Heart left ventricle (tissue), 16 donors: ENCODE results near the gene R3HDM2. TPM values are rescaled to one million over a fixed set of nuclear protein-coding genes. Genes with fewer than 3 reads are reported as not detected.

Source experiments
- ATAC-seq, 4 donors: fragments of 200-7000 bp; cut with Tn5 transposase; one replicate each; pipeline ENCODE4 v1.9.1; 2020 to 2022; ENCODE audit warnings: moderate library complexity in 4 of 4, mild to moderate bottlenecking in 3 of 4, moderate number of reproducible peaks in 1 of 4
- DNase-seq, 5 donors: peaks; one replicate each; pipeline ENCODE4 v3.0.0-alpha.2; 2020
- H3K27ac ChIP-seq, 12 donors: fragments of 200-600 bp; sonication (generic) in 4 of 12; one replicate each; pipeline versions ENCODE4 v1.5.0 to v1.8.0; 2016 to 2022; ENCODE audit warnings: mild to moderate bottlenecking in 2 of 12
- H3K27me3 ChIP-seq, 9 donors: fragments of 200-600 bp; sonication (generic) in 2 of 9; one replicate each; pipeline versions ENCODE4 v1.5.1 to v1.8.0; 2016 to 2022; ENCODE audit warnings: mild to moderate bottlenecking in 3 of 9
- H3K36me3 ChIP-seq, 9 donors: fragments of 200-600 bp; sonication (generic) in 2 of 9; one replicate each; pipeline versions ENCODE4 v1.5.0 to v1.8.0; 2018 to 2022; ENCODE audit warnings: mild to moderate bottlenecking in 2 of 9
- H3K4me1 ChIP-seq, 12 donors: fragments of 200-600 bp; sonication (generic) in 4 of 12; one replicate each; pipeline versions ENCODE4 v1.5.0 to v1.8.0; 2016 to 2022; ENCODE audit warnings: mild to moderate bottlenecking in 3 of 12
- H3K4me3 ChIP-seq, 12 donors: fragments of 200-600 bp; sonication (generic) in 4 of 12; one replicate each; pipeline versions ENCODE4 v1.5.0 to v1.8.0; 2017 to 2022; ENCODE audit warnings: mild to moderate bottlenecking in 9 of 12, moderate library complexity in 4 of 12
- H3K9me3 ChIP-seq, 12 donors: fragments of 200-600 bp; sonication (generic) in 4 of 12; one replicate each; pipeline versions ENCODE4 v1.5.0 to v1.8.0; 2016 to 2022; ENCODE audit warnings: mild to moderate bottlenecking in 1 of 12
- CTCF ChIP-seq, 12 donors: fragments of 200-600 bp; sonication (generic) in 4 of 12; IDR thresholded peaks; one replicate each; pipeline versions ENCODE4 v1.5.0 to v1.8.0; 2018 to 2022; ENCODE audit warnings: antibody characterized with exemption in 12 of 12, mild to moderate bottlenecking in 5 of 12
- POLR2A ChIP-seq, 2 donors: fragments of 450-650 bp; IDR thresholded peaks; one replicate each; pipeline ENCODE4 v1.6.1; 2017; ENCODE audit warnings: antibody characterized with exemption in 2 of 2, mild to moderate bottlenecking in 2 of 2, moderate library complexity in 2 of 2
- WGBS, 4 donors: extraction: QIAGEN DNeasy Blood & Tissue Kit in 2 of 4; methylation state at CpG; one replicate each; pipeline versions ENCODE4 v1.1.5 to v1.1.7; 2013 to 2018; 5-methylcytosine and 5-hydroxymethylcytosine counted together
- intact Hi-C, 10 donors: fragments of 100-400 bp; cut with DNase I; formaldehyde crosslinking; loops; one replicate each; pipeline versions ENCODE4 v1.11.1 to v1.14.2; 2022
- long read RNA-seq, 3 donors: library from polyadenylated mRNA; unstranded; transcript quantifications; one replicate each; pipeline ENCODE4 v2.0.0, GENCODE V29; 2020 to 2021
- polyA plus RNA-seq, 2 donors: library from polyadenylated mRNA; stranded (reverse); fragments of 200-250 nt; gene quantifications; one replicate each; pipeline ENCODE4 v1.2.3, GENCODE V29; 2013
- total RNA-seq, 9 donors: library from RNA; depleted of rRNA in 2 of 9; stranded (reverse); fragments of >200 nt in 2 of 9; fragmentation: NEBNext Ultra II Directional in 3 of 9; extraction: Animal tissue kit (Norgen Biotek cat#: 25700) in 3 of 9; gene quantifications; one replicate each; pipeline versions ENCODE4 v1.1.0 to v1.2.4, GENCODE V29; 2016 to 2023
- donor health status: ischemic (EF 13 %, LVEDD 7.1; RV severe dilation, severe dysfunction).
- donor health status: healthy with polysubstance abuse.
- donor health status: DM: no; HTN: yes; CAD: no.
- donor health status: DM: no; HTN: no; CAD: no.
- donor health status: ischemic (EF 25% LVEDD 6.9; RV normal size, moderate dysfunction).
- donor health status: ischemic (EF 25% LVEDD 5.7; RV mildly dilated, moderate dysfunction).
- donor health status: healthy.
- donor health status: DM: yes; HTN: yes; CAD: no.
- donor health status: ischemic (EF 35%, LVEDD 5.7; RV mildly dilated, moderate dysfunction).
- donor health status: nonischemic (EF 11% LVEDD 7.7; RV severe dilation, severe dysfunction).
- donor health status: DM: yes; HTN: yes; CAD: no.
- donor health status: PGD.
- donor health status: ischemic (EF 29% LVEDD 5.4; RV normal size, mild dysfunction).
- donor health status: nonischemic (EF 23%, LVEDD 6.1; RV moderate dilation, normal function).

R3HDM2 gene
- total RNA-seq (100 to 1,000 TPM in 1 of 9 donors, 10 to 100 TPM in 8; 33.1 to 102 (median 61.9) TPM), polyA plus RNA-seq (10 to 100 TPM; 12.7 to 24.5 TPM)
- long read RNA-seq, donor 1, partial matches to known transcripts: 8 of 13 reads
- long read RNA-seq, donor 1, other reads (novel, unspliced or antisense): 5 of 13 reads
- long read RNA-seq, donor 2, partial matches to known transcripts: 23 of 32 reads
- long read RNA-seq, donor 2, other reads (novel, unspliced or antisense): 9 of 32 reads
- long read RNA-seq, donor 3, partial matches to known transcripts: 4 of 7 reads
- long read RNA-seq, donor 3, other reads (novel, unspliced or antisense): 3 of 7 reads

DNA sequence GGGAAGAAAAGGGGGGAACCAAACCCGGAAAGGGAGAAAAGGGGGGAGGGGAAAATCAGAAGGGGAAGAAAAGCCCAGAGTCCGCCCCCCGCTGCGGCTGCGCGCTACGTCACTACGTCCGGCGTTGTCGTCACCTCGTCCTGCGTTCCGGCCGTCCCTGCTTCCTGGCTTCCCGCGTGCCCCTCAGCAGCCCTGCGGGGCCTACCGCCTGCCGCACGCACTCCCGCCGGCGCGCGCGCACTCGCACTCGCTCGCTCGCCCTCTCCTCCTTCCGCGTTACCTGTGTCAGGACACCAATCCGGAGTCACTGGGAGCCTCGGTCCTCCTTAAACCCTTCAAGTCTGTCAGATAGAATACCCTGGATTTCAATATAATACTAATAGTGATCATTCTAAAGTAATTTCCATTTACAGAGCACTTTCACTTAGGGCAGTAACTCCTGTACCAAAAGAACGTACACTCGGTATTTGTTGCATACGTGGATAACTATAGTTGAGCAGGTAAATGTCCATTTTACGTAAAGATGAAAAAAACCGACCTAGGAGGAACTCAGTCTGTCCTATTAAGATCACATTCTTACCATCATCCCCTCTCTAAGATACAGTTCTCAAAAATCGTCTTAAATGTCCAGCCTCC, at the start of gene R3HDM2:
Gene R3HDM2 (minus strand): TSS at position 113 of the 636 bp plus-strand sequence. CDS start 120,615 bp downstream, outside the sequence.
- no peaks in the 10 kb centered on the region for H3K27me3 ChIP-seq
- WGBS, 4 donors: 3 to 5% (median 4%) methylated on average over 24 to 41 of the region's 41 CpGs
- intact Hi-C loops: loop anchor here in 1 of 10 donors (2.0 kb wide), 1 partner anchor 22 kb away; no protein-coding TSS in a partner anchor
- ATAC-seq (peak; percentile 91 to 99 (median 98)), DNase-seq (peak; percentile 95 to 98 (median 97))
- H3K36me3 ChIP-seq: no peaks in the 10 kb centered on the region
- peaks cover 0 to 23% (median 11%) of the 10 kb centered on the region in 12 donors for H3K4me1 ChIP-seq
- H3K4me3 ChIP-seq: peak within 1 kb of the TSS; percentile 40 to 93 (median 72)
- H3K27ac ChIP-seq: peak within 1 kb of the TSS; percentile 85 to 99 (median 93)
- H3K9me3 ChIP-seq: no peaks in the 10 kb centered on the region
- TF ChIP-seq POLR2A (IDR thresholded peaks at IDR 0.05) (peak in 1 of 2 donors; percentile 92), CTCF (IDR thresholded peaks at IDR 0.05) (no peak)

DNA sequence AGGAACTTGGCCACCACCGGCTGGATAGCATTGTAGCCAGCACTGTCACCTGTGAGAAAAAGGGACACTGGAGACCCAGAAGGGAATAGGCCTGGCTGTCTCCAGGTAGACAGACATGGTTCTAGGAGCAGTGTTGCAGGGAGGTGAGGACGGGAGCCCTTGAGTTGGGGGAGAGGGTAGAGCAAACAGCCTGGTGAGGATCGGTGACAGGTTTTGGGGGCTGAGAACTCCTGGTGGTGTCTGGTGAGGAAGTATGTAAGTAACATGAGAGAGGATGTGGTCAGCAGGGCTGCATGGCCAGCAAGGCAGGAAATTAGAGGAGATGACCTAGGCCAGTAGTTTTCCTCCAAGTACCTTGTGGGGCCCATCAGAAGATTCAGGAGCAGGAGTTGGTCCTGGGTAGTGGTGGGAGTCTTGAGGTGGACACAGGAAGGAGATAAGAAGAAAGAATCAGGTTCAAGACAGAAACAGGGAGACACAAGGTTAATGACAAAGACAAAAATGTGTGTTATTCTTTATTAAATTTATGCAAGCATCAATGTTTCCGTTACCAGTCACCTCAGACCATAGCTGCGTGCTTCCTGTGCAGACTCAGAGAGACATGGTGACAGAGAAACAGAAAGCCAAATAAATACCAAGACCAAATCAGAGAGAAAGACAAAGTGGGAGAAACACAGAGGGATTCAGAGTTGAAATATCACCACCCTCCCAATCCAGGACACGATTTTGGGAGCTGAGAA, 48.7 kb upstream of the R3HDM2 start, which contains the start of gene ARHGAP9:
Gene ARHGAP9 (minus strand): TSS at position 491 of the 740 bp plus-strand sequence. CDS start 460 bp downstream, at position 31.
- TF ChIP-seq CTCF (IDR thresholded peaks at IDR 0.05) (no peak), POLR2A (IDR thresholded peaks at IDR 0.05) (no peak)
- Histone ChIP-seq H3K27ac (peak within 1 kb of the TSS in 5 of 12 donors; percentile 4 to 94 (median 62)), H3K9me3 (no peaks in the 10 kb centered on the region), H3K4me1 (peaks cover 0 to 50% (median 15%) of the 10 kb centered on the region in 12 donors), H3K36me3 (peaks cover 0 to 8% (median 0%) of the 10 kb centered on the region in 9 donors), H3K4me3 (peak within 1 kb of the TSS in 2 of 12 donors; percentile 50 to 68), H3K27me3 (peaks cover 12 to 41% (median 22%) of the 10 kb centered on the region in 9 donors)
- DNase-seq (no peak), ATAC-seq (peak in 1 of 4 donors; percentile 31)
- intact Hi-C loops: no loop called here
- 69 to 79% (median 75%) methylated on average over 6 of the region's 6 CpGs for WGBS, 4 donors

- H3K27ac ChIP-seq: peak overlapping the region in 5 of 12 donors; percentile 4 to 94 (median 59)
- peaks cover 14 to 46% (median 24%) of the 10 kb centered on the region in 9 donors for H3K27me3 ChIP-seq
- H3K36me3 ChIP-seq: peaks cover 0 to 13% (median 0%) of the 10 kb centered on the region in 9 donors
- peaks cover 0 to 56% (median 15%) of the 10 kb centered on the region in 12 donors for H3K4me1 ChIP-seq
- peak overlapping the region in 2 of 12 donors; percentile 50 to 68 for H3K4me3 ChIP-seq
- no peaks in the 10 kb centered on the region for H3K9me3 ChIP-seq
- 82 to 92% (median 85%) methylated on average over 9 to 10 of the region's 10 CpGs for WGBS, 4 donors
- no peak for ATAC-seq
- DNase-seq: no peak
- no peak for TF ChIP-seq POLR2A (IDR thresholded peaks at IDR 0.05)
- intact Hi-C loops: no loop called here
Observed at GRCh38 chr12:57479043-57479375, 48.2 kb upstream of the R3HDM2 start.
